ENCODE results near the gene ELK3. TPM values are rescaled to one million over a fixed set of nuclear protein-coding genes. Genes with fewer than 3 reads are reported as not detected.

The ELK3 gene
- total and polyA plus RNA-seq, 7 donors = 2.3 to 23.8 (median 15.7) TPM

GRCh38 chr12:96255077-96255476 is 60.9 kb downstream of the ELK3 start:
- Histone ChIP-seq H3K4me3 (no peak overlapping the region), H3K36me3 (peaks cover 0 to 17% (median 0%) of the 10 kb centered on the region in 4 donors), H3K4me1 (peaks cover 0 to 46% (median 30%) of the 10 kb centered on the region in 4 donors), H3K27ac (peak overlapping the region; percentile 26 to 75 (median 58)), H3K9me3 (no peaks in the 10 kb centered on the region), H3K27me3 (no peaks in the 10 kb centered on the region)
- DNase-seq = peak; percentile 83
- TF ChIP-seq CTCF (IDR thresholded peaks at IDR 0.05) = no peak
- TF ChIP-seq POLR2A (IDR thresholded peaks at IDR 0.05) = no peak
- TF ChIP-seq POLR2AphosphoS5 (IDR thresholded peaks at IDR 0.05) = peak in 3 of 4 donors; percentile 8 to 58 (median 15)
- TF ChIP-seq EP300 (IDR thresholded peaks at IDR 0.05) = no peak
- intact Hi-C loops (cut with DNase I) = no loop called here
- WGBS, 2 donors = 79% methylated on average over 8 of the region's 8 CpGs

- 87 to 88% methylated on average over 7 of the region's 7 CpGs for WGBS, 2 donors
- Histone ChIP-seq H3K4me1 (peaks cover 0 to 44% (median 30%) of the 10 kb centered on the region in 4 donors), H3K36me3 (peaks cover 0 to 7% (median 0%) of the 10 kb centered on the region in 4 donors), H3K27me3 (no peaks in the 10 kb centered on the region), H3K27ac (peak overlapping the region; percentile 45 to 75 (median 62)), H3K9me3 (no peaks in the 10 kb centered on the region), H3K4me3 (no peak overlapping the region)
- no peak for DNase-seq
- no peak for TF ChIP-seq EP300 (IDR thresholded peaks at IDR 0.05)
- peak in 2 of 4 donors; percentile 8 to 42 for TF ChIP-seq POLR2AphosphoS5 (IDR thresholded peaks at IDR 0.05)
- intact Hi-C loops (cut with DNase I) = no loop called here
Observed at GRCh38 chr12:96256672-96257361, 62.6 kb downstream of the ELK3 start.

GRCh38 chr12:96257550-96258103 is 63.5 kb downstream of the ELK3 start:
- no peak for TF ChIP-seq POLR2AphosphoS5 (IDR thresholded peaks at IDR 0.05)
- no peak for TF ChIP-seq CTCF (IDR thresholded peaks at IDR 0.05)
- no peak for TF ChIP-seq EP300 (IDR thresholded peaks at IDR 0.05)
- TF ChIP-seq POLR2A (IDR thresholded peaks at IDR 0.05) = no peak
- 83 to 85% methylated on average over 2 of the region's 2 CpGs for WGBS, 2 donors
- intact Hi-C loops (cut with DNase I) = no loop called here
- H3K27me3 ChIP-seq = no peaks in the 10 kb centered on the region
- DNase-seq = no peak
- H3K27ac ChIP-seq = peak overlapping the region; percentile 45 to 75 (median 62)
- H3K36me3 ChIP-seq = peaks cover 0 to 6% (median 0%) of the 10 kb centered on the region in 4 donors
- H3K9me3 ChIP-seq = no peaks in the 10 kb centered on the region
- H3K4me1 ChIP-seq = peaks cover 0 to 51% (median 33%) of the 10 kb centered on the region in 4 donors
- no peak overlapping the region for H3K4me3 ChIP-seq

- no peaks in the 10 kb centered on the region for H3K9me3 ChIP-seq
- peak overlapping the region; percentile 45 to 75 (median 62) for H3K27ac ChIP-seq
- H3K4me3 ChIP-seq = no peak overlapping the region
- TF ChIP-seq POLR2AphosphoS5 (IDR thresholded peaks at IDR 0.05) = peak in 2 of 4 donors; percentile 12 to 40
- no peak for TF ChIP-seq EP300 (IDR thresholded peaks at IDR 0.05)
- intact Hi-C loops (cut with DNase I) = no loop called here
- 58 to 81% methylated on average over 8 of the region's 8 CpGs for WGBS, 2 donors
- peaks cover 0 to 6% (median 0%) of the 10 kb centered on the region in 4 donors for H3K36me3 ChIP-seq
- H3K4me1 ChIP-seq = peaks cover 0 to 57% (median 40%) of the 10 kb centered on the region in 4 donors
- H3K27me3 ChIP-seq = no peaks in the 10 kb centered on the region
- no peak for DNase-seq
Observed at GRCh38 chr12:96258104-96258961, 64.2 kb downstream of the ELK3 start.

- Histone ChIP-seq H3K27ac (peak overlapping the region in 1 of 4 donors; percentile 1), H3K4me1 (peaks cover 0 to 52% (median 45%) of the 10 kb centered on the region in 4 donors), H3K27me3 (no peaks in the 10 kb centered on the region)
Observed at GRCh38 chr12:96260231-96260630, 66.1 kb downstream of the ELK3 start.

More at GRCh38 chr12:96260231-96260630, 66.1 kb downstream of the ELK3 start:
- 96 to 99% methylated on average over 2 of the region's 2 CpGs for WGBS, 2 donors
- H3K36me3 ChIP-seq = peaks cover 0 to 6% (median 0%) of the 10 kb centered on the region in 4 donors
- intact Hi-C loops (cut with DNase I) = no loop called here
- no peak for TF ChIP-seq POLR2A (IDR thresholded peaks at IDR 0.05)
- no peak for TF ChIP-seq CTCF (IDR thresholded peaks at IDR 0.05)
- no peak for TF ChIP-seq POLR2AphosphoS5 (IDR thresholded peaks at IDR 0.05)
- TF ChIP-seq EP300 (IDR thresholded peaks at IDR 0.05) = no peak
- no peak for DNase-seq
- H3K9me3 ChIP-seq = no peaks in the 10 kb centered on the region
- no peak overlapping the region for H3K4me3 ChIP-seq
